Astrocyte of the spinal cord (primary cell): ENCODE measurements around the gene SYT1.
A peak's percentile ranks its signal among the peaks of the same experiment; 100 is the strongest.
"Not testable (repeated sequence)": the region's sequence is repeated elsewhere in the genome, so short reads cannot be mapped to it uniquely, and the experiment has no call there.

Source experiments
- DNase-seq: peaks from one replicate; pipeline ENCODE4 v3.0.0; 2011; ENCODE audit warnings: low read depth, low spot score
- H3K4me3 ChIP-seq: 2 replicates; pipeline ENCODE4 v1.5.1; 2011; ENCODE audit warnings: low read depth, mild to moderate bottlenecking, low read length, moderate library complexity
- CTCF ChIP-seq: IDR thresholded peaks from 2 replicates; pipeline ENCODE4 v1.5.1; 2012; ENCODE audit warnings: low read depth, mild to moderate bottlenecking, low read length, inconsistent platforms
- in situ Hi-C: cut with HindIII; loops from 2 replicates; pipeline ENCODE4 v1.10.0; 2017; ENCODE audit warnings: low sequenced_read_pairs

The SYT1 gene

GRCh38 chr12:78864403-78864869, at the start of gene SYT1:
Gene SYT1 (plus strand): TSS chr12:78864774.
- peak within 1 kb of the TSS; percentile 84 for H3K4me3 ChIP-seq
- no peak for TF ChIP-seq CTCF
- in situ Hi-C loops = no loop called here
- DNase-seq = peak; percentile 91

- no peak for DNase-seq
- H3K4me3 ChIP-seq = no peak overlapping the region
- no peak for TF ChIP-seq CTCF
- in situ Hi-C loops = no loop called here
Measured at GRCh38 chr12:78818487-78818886, 46.1 kb upstream of the SYT1 start.

- in situ Hi-C loops = no loop called here
- no peak for TF ChIP-seq CTCF
- no peak overlapping the region for H3K4me3 ChIP-seq
- no peak for DNase-seq
Measured at GRCh38 chr12:78820946-78821345, 43.6 kb upstream of the SYT1 start.

- H3K4me3 ChIP-seq = no peak overlapping the region
- no peak for TF ChIP-seq CTCF
- DNase-seq = no peak
- in situ Hi-C loops = no loop called here
Measured at GRCh38 chr12:78824918-78825317, 39.7 kb upstream of the SYT1 start.

GRCh38 chr12:78829690-78830089, 34.9 kb upstream of the SYT1 start:
- TF ChIP-seq CTCF = no peak
- DNase-seq = no peak
- in situ Hi-C loops = no loop called here
- no peak overlapping the region for H3K4me3 ChIP-seq

GRCh38 chr12:78835493-78835892, 29.1 kb upstream of the SYT1 start:
- no peak for DNase-seq
- in situ Hi-C loops = no loop called here
- H3K4me3 ChIP-seq = no peak overlapping the region
- no peak for TF ChIP-seq CTCF

- H3K4me3 ChIP-seq, DNase-seq, in situ Hi-C loops: not testable (repeated sequence)
Measured at GRCh38 chr12:78840518-78841019, 24.0 kb upstream of the SYT1 start.
